Smooth muscle cell (in vitro differentiated cells): ENCODE results near the gene KRT73. TPM values are rescaled to one million over a fixed set of nuclear protein-coding genes. Genes with fewer than 3 reads are reported as not detected.

Experiments used
- DNase-seq: peaks from one replicate; lab custom pipeline; 2025; ENCODE audit not compliant: unreplicated experiment; lab: John Stamatoyannopoulos, UW
- H2AFZ ChIP-seq: fragments of 200-600 bp; sonication (generic); 2 replicates; pipeline ENCODE4 v1.6.0; 2016; ENCODE audit warnings: antibody characterized with exemption, low read depth, mild to moderate bottlenecking
- H3F3A ChIP-seq: fragments of 200-600 bp; sonication (generic); 2 replicates; pipeline ENCODE4 v1.6.0; 2017; ENCODE audit warnings: antibody characterized with exemption, low read depth
- H3K27ac ChIP-seq: fragments of 200-600 bp; sonication (generic); 2 replicates; pipeline ENCODE4 v1.5.1; 2016; ENCODE audit warnings: low read depth, mild to moderate bottlenecking
- H3K27me3 ChIP-seq: fragments of 200-600 bp; sonication (generic); 2 replicates; pipeline ENCODE4 v1.6.1; 2016; ENCODE audit warnings: low read depth, mild to moderate bottlenecking
- H3K36me3 ChIP-seq: fragments of 200-600 bp; sonication (generic); 2 replicates; pipeline ENCODE4 v1.5.1; 2016; ENCODE audit warnings: low read depth
- H3K4me1 ChIP-seq: fragments of 200-600 bp; sonication (generic); 2 replicates; pipeline ENCODE4 v1.5.1; 2016; ENCODE audit warnings: low read depth
- H3K4me2 ChIP-seq: fragments of 200-600 bp; sonication (generic); 2 replicates; pipeline ENCODE4 v1.6.0; 2016; ENCODE audit warnings: mild to moderate bottlenecking
- H3K4me3 ChIP-seq: fragments of 200-600 bp; sonication (generic); 2 replicates; pipeline ENCODE4 v1.5.1; 2016; ENCODE audit warnings: mild to moderate bottlenecking
- H3K79me2 ChIP-seq: fragments of 200-600 bp; sonication (generic); 2 replicates; pipeline ENCODE4 v1.6.0; 2016; ENCODE audit warnings: low read depth, mild to moderate bottlenecking
- H3K9ac ChIP-seq: fragments of 200-600 bp; sonication (generic); 2 replicates; pipeline ENCODE4 v1.6.0; 2016; ENCODE audit warnings: low read depth
- H3K9me3 ChIP-seq: fragments of 200-600 bp; sonication (generic); replicated peaks from 2 replicates; pipeline ENCODE4 v1.5.1; 2016; ENCODE audit warnings: low read depth
- H4K20me1 ChIP-seq: fragments of 200-600 bp; sonication (generic); 2 replicates; pipeline ENCODE4 v1.6.0; 2016; ENCODE audit warnings: low read depth
- WGBS: methylation state at CpG from one replicate; pipeline ENCODE4 v1.1.7; 2016; ENCODE audit warnings: low lambda C conversion rate; 5-methylcytosine and 5-hydroxymethylcytosine counted together
- polyA plus RNA-seq: library from polyadenylated mRNA; unstranded; fragments of >200 nt; fragmentation: Nextera tagmentation; extraction: Ambion mirVana; gene quantifications from 2 replicates; pipeline ENCODE4 v1.2.1, GENCODE V29; 2016
- total RNA-seq: library from RNA; depleted of rRNA; stranded (reverse); fragments of >200 nt; gene quantifications from 2 replicates; pipeline ENCODE4 v1.2.3, GENCODE V29; 2014
- TF ChIP-seq, protein P1 (sequence below): fragments of 200-600 bp; sonication (generic); IDR thresholded peaks from 2 replicates; pipeline ENCODE4 v1.5.1; 2017; ENCODE audit warnings: borderline replicate concordance, mild to moderate bottlenecking, antibody characterized with exemption; ENCODE audit not compliant: insufficient read depth, poor library complexity, severe bottlenecking

Gene KRT73
- total and polyA plus RNA-seq, 2 experiments from 2014 or later: not detected

DNA sequence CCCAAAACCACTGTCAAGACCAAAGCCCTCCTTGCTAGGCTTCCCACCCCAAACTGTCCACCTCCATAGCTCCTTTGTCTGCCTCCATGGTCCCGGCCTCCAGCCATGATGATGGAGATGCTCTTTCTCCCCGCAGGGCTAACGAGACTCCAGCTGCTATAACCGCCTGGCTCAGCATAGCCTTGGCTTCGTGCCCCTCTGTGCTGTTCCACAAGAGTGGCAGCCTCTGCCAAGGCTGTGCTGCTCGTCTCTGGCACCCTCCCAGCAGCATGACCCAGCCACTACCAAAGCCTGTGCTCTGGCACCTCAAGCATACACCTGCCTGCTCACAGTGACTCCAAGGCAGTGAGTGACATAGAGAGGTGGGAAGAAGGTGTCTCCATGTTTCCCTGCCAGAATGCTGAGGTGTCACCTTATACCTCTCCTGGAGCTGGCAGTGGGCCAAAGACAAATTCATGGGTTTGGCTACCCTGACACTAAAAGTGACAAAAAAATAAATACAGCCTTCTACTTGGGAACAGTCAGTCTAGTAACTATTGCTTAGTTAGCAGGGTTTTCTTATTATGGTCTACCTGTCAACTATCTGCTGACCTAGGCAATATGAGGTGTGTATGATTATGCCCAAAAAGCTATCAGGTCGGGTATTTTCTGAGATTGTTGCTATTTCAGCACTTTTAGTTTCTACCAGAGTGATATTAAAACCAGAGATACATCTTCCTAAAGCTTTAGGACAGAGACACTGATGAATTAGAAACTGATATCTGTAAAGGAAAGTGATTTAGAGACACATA lies 16.1 kb upstream of the KRT73 start:
- Histone ChIP-seq H3K4me1 (no peaks in the 10 kb centered on the region), H3K27me3 (peaks cover 36% of the 10 kb centered on the region), H3K4me3 (no peak overlapping the region), H3K79me2 (no peaks in the 10 kb centered on the region), H3K9ac (no peak overlapping the region), H3K36me3 (no peaks in the 10 kb centered on the region), H3K27ac (no peak overlapping the region), H3K4me2 (no peak overlapping the region), H3K9me3 (no peaks in the 10 kb centered on the region), H2AFZ (no peak overlapping the region), H4K20me1 (no peaks in the 10 kb centered on the region), H3F3A (no peaks in the 10 kb centered on the region)
- TF ChIP-seq, protein P1, sequence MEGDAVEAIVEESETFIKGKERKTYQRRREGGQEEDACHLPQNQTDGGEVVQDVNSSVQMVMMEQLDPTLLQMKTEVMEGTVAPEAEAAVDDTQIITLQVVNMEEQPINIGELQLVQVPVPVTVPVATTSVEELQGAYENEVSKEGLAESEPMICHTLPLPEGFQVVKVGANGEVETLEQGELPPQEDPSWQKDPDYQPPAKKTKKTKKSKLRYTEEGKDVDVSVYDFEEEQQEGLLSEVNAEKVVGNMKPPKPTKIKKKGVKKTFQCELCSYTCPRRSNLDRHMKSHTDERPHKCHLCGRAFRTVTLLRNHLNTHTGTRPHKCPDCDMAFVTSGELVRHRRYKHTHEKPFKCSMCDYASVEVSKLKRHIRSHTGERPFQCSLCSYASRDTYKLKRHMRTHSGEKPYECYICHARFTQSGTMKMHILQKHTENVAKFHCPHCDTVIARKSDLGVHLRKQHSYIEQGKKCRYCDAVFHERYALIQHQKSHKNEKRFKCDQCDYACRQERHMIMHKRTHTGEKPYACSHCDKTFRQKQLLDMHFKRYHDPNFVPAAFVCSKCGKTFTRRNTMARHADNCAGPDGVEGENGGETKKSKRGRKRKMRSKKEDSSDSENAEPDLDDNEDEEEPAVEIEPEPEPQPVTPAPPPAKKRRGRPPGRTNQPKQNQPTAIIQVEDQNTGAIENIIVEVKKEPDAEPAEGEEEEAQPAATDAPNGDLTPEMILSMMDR: no peak
- 68% methylated on average over 7 of the region's 7 CpGs for WGBS
- no peak for DNase-seq

DNA sequence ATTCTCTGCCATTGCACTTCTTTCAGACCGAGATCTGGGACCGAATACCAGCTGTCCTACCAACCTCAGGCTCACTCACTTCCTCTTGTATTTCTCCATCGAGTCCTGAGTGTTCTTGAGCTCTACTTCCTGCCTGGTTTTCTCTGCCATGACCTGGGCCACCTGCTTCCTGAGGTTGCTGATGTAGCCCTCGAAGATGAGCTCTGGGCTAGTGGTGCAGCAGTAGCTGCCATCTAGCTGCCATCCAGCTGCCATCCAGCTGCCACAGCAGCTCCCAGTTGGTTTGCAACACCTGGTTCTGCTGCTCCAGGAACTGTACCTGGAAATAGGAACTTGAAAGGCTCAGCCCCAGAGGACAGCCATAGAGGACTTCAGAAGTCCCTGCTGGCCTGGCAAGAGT lies 15.0 kb upstream of the KRT73 start:
- DNase-seq: no peak
- no peaks in the 10 kb centered on the region for H3F3A ChIP-seq
- H3K9me3 ChIP-seq: no peaks in the 10 kb centered on the region
- H4K20me1 ChIP-seq: no peaks in the 10 kb centered on the region
- H3K9ac ChIP-seq: no peak overlapping the region
- H3K79me2 ChIP-seq: no peaks in the 10 kb centered on the region
- H3K27me3 ChIP-seq: peaks cover 26% of the 10 kb centered on the region
- no peak overlapping the region for H3K27ac ChIP-seq
- no peak overlapping the region for H3K4me3 ChIP-seq
- no peaks in the 10 kb centered on the region for H3K36me3 ChIP-seq
- H2AFZ ChIP-seq: no peak overlapping the region
- H3K4me2 ChIP-seq: no peak overlapping the region
- no peaks in the 10 kb centered on the region for H3K4me1 ChIP-seq
- TF ChIP-seq, protein P1: no peak
- 85% methylated on average over 4 of the region's 4 CpGs for WGBS

DNA sequence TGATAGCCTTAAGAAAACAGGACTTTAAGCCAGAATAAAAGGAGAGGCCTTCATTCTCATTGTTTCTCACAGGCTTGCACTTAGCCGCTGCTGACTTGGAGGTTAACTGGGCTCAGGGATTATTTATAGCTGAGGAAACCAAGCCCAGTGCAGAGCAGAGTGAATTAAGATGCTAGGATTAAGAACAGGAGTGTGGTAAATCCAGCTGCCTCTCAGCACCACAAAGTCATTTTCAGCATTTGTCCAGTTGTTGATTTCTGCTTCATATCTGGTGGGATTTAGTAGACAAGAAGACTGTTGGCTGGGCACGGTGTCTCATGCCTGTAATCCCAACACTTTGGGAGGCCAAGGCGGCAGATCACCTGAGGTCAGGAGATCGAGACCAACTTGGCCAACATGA lies 14.3 kb upstream of the KRT73 start:
- Histone ChIP-seq H4K20me1 (no peaks in the 10 kb centered on the region), H3K27ac (no peak overlapping the region), H3K4me3 (no peak overlapping the region), H3K27me3 (peaks cover 25% of the 10 kb centered on the region), H3K4me2 (no peak overlapping the region), H3K79me2 (no peaks in the 10 kb centered on the region), H3K9me3 (no peaks in the 10 kb centered on the region), H2AFZ (no peak overlapping the region), H3K4me1 (no peaks in the 10 kb centered on the region), H3F3A (no peaks in the 10 kb centered on the region), H3K36me3 (no peaks in the 10 kb centered on the region), H3K9ac (no peak overlapping the region)
- WGBS: 74% methylated on average over 4 of the region's 4 CpGs
- no peak for DNase-seq
- TF ChIP-seq, protein P1: no peak
